ENCODE measurements around the gene CTIF.

Gene CTIF

DNA sequence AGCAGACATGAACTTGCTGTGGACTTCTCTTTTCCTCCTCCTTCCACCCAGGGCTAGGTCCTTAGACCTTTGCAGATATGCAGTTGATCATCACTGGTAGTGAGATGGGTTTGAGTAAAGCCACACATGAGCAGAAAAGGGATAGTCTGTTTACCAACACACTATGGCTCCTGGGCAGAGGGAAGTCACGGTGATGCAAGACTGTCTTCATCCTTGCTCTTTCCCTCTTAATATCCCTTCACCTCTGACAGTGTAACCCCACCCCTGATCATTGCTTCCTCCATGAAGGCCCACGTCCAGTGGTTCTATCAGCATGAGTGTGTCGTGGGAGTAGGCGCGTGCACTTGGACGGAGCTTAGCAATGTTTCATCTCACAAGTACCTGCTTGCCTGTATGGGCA, 223.2 kb downstream of the CTIF start:
- no peak for DNase-seq

GRCh38 chr18:48762836-48763718, 224.2 kb downstream of the CTIF start:
- DNase-seq, result no peak

DNA sequence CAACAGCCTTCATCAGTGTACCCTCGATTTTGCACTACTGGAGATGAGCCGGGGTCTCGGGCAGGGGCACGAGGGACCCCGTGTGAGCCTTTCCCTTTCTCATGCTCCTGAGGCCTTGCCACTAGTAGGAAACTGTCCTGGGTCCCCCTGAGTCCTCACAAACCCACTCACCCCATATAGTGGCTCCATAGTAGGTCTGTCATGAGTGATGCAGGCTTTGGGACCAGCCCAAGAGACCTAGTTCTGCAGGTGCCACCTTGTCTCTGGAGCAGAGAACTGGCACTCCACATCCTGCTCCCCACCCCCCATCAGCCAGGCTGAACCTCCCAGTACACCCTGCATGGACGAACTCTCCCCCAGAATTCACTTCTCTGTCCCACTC, 224.9 kb downstream of the CTIF start:
- no peak for DNase-seq

DNA sequence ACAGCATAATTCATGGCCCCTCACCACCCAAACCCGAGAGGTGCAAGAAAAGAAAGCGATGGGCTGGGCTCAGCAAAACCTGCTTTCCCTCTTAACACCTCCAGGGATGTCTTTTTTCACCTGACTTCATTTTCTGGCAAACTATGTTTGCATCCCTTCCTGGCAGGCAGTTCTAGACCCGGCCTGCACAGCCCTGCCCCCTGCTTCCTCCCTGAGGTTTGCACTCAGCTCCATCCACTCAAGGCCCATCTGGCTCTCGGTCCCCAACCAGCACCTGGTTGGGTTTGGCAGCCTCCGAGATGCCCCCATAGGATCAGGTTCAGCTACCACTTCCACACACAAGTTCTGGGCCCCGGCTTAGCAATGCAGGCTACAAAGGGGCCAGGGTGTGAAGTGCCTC, 226.2 kb downstream of the CTIF start:
- no peak for DNase-seq

DNA sequence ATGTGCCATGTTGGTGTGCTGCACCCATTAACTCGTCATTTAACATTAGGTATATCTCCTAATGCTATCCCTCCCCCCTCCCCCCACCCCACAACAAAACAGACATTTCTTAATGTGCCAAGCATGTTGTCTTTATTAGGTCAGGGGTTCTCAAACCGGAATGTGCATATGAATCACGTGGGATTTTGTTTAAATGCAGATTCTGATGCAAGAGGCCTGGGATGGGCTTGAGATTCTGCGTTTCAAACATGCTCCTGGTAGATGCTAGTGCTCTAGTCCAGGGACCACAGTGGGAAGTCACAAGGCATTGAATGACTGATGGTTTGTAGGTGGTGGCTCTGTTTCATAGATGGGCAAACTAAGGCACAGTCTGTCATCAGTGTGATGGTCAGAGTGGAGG, 227.2 kb downstream of the CTIF start:
- no peak for DNase-seq

DNA sequence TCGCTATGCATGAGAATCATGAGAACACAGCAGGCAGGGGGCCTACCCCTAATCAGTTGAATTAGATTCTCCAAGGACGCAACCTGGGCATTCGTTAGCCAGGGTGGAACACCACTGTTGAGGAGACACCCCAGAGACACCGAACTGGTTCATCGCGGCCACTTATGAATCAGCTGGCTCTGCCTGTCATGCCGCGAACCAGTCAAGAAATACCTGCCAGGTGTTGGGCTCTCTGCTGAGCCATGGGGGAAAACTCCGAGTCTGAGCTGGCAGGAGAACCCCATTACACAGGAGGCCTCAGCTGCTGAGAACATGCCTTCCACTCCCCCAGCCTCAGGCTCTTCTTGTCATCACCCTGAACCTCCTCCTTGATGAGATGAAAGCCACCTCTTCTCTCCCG, 227.7 kb downstream of the CTIF start:
- DNase-seq, result no peak

- no peak for DNase-seq
Measured at GRCh38 chr18:48767090-48767690, 228.4 kb downstream of the CTIF start.

GRCh38 chr18:48769006-48769636, 230.3 kb downstream of the CTIF start:
- no peak for DNase-seq

DNA sequence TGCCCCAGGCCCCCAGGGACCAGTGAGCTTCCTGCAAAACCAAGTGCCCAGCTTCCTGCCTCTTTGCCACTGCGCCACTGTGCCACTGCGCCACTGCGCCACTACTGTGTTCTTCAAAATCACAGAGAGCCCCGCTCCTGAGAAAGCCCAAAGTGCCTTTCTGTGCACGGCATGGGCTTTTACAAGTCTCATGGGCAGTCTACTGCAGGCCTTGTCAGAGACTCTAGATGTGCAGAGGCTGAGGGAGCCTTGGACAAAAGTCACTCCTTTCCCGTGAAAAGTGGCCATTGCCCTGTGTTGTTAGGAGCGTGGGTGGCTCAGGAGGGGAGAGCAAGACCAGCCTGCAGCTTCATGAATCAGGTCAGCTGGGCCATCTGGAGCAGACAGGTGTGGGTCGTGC, 231.4 kb downstream of the CTIF start:
- DNase-seq, result no peak

GRCh38 chr18:48771641-48772375, 233.0 kb downstream of the CTIF start:
- DNase-seq, result no peak

GRCh38 chr18:48772457-48772856, 233.6 kb downstream of the CTIF start:
- no peak for DNase-seq

GRCh38 chr18:48773821-48774220, 235.0 kb downstream of the CTIF start:
- no peak for DNase-seq

DNA sequence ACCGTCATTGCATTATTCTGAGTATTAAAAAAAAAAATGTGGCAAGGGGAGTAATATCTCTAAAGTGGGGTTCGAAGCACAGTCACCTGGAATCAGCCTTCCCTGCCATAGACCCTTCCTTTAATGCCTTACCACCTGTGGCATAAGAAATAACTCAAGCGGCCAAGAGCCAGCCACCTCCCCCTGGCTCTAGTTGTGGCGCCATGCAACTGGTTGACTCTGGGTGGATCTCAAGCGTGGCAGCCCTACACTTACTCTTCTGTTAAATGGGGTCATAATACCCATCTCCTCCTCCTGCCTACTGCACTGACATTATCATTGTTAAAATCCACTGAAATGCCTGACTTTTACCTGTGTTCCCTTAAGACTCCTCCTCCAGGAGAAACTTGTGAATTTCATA, 236.1 kb downstream of the CTIF start:
- DNase-seq, result no peak

- DNase-seq, result no peak
Measured at GRCh38 chr18:48775372-48776155, 236.7 kb downstream of the CTIF start.

- DNase-seq, result no peak
Measured at GRCh38 chr18:48776156-48776555, 237.3 kb downstream of the CTIF start.

DNA sequence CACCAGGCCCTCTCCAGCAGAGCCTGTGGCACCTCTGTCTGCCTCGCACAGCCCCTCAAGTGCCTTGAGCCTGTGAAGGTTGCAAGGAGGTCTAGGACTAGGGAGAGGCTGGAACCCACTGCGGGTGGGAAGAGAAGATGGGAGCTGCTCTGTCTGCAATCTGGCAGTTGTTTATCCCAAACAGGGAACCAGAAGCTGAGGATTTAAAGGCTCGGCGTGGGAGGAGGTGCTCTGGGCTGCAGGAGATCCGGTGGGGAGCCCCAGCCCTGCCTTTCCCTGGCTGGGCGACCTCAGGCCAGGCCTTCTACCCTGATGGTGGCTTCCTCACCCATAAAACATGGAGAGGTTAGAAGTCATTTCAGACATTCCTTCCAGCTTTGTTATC, 237.8 kb downstream of the CTIF start:
- no peak for DNase-seq

GRCh38 chr18:48777026-48777743, 238.4 kb downstream of the CTIF start:
- DNase-seq, result peak; percentile 7 to 33

DNA sequence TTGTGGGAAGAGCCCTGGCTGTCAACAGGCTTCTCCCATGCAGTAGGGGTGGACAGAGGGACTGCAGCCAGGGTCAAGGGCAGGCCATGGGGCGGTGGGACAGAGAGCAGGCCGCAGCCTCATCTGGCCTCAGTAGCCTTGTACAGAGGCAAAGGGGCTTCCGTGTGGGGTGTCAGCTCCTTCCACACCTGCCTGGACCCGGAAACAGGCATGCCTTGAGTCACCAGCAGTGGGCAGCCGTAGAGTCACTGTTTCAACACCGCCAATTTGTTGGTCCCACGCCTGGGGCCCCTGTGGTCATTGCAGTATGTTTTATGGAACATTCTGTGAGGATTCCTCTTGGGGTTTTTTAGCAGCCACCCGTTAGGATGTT, 238.9 kb downstream of the CTIF start:
- DNase-seq, result no peak

DNA sequence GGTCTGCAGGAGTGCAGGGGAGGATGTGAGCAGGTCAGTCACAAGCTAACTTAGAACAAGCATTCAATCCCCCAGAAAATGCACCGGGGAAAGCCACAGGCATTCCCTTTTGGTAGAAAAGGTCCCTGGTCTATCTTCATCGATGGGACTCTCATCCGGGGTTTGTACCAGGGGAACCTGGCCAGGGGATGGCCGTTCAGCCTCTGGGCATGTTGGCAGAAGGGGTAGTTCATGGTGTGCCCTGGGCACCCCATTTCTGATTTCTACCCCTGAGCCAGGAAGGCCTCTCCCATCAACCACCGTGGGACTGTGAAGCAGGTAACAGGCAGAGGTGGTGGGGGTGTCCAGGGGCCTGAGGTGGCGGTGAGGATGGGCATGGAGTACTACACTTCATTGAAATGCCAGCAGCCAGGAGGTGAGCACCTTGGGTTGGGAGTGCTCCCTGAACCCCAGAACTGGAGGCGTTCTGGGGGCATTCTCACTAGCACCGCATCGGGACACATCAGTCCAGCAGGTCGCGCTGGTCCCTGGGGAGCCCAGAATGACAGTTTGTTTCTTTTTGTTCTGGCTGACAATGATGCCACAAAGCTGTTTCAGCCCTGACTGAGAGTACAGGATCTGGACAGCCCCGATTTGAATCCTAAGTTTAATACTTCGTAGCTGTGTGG, 239.6 kb downstream of the CTIF start:
- no peak for DNase-seq

DNA sequence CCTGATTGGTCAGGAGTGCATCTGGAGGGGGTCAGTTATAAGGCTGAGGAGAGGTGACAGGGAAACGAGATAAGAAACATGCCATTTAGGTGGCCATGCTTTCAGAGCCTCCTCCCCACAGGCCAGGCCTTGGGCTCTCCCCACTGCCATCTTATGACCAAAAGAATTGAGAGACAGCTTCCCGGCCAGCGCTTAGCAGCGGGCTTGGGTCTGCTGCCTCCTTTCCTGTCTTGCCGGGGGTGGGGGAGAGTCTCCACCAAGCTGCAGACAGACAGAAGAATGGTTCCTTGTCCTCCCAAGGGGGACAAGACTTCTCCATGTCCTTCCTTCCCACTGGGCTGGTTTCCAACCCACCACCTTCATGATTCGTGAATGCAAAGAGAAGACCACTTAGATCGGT, 240.6 kb downstream of the CTIF start:
- no peak for DNase-seq

- no peak for DNase-seq
Measured at GRCh38 chr18:48780201-48780912, 241.5 kb downstream of the CTIF start.
